ENCODE results near the gene FIGNL1.

DNA sequence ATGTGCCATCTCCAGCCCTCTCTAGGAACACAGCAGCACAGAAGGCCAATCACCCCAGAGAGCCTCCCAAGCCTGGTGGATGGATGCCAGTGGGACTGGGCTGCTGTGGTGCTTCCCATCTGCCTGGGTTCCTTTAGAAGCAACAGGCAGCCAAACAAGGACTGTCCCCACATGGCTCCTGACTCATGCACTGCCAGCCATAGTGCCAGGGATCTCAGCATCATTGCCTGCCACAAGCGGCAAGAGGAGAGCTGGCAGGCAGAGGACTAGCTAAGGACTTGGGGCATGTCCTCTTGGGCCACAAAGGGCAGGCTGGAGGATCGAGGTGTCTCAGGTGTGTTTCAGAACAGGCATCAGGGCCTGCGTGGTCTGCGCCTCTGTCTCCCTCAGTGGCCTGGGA lies 23.4 kb upstream of the FIGNL1 start:
- TF ChIP-seq, protein P1, sequence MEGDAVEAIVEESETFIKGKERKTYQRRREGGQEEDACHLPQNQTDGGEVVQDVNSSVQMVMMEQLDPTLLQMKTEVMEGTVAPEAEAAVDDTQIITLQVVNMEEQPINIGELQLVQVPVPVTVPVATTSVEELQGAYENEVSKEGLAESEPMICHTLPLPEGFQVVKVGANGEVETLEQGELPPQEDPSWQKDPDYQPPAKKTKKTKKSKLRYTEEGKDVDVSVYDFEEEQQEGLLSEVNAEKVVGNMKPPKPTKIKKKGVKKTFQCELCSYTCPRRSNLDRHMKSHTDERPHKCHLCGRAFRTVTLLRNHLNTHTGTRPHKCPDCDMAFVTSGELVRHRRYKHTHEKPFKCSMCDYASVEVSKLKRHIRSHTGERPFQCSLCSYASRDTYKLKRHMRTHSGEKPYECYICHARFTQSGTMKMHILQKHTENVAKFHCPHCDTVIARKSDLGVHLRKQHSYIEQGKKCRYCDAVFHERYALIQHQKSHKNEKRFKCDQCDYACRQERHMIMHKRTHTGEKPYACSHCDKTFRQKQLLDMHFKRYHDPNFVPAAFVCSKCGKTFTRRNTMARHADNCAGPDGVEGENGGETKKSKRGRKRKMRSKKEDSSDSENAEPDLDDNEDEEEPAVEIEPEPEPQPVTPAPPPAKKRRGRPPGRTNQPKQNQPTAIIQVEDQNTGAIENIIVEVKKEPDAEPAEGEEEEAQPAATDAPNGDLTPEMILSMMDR (IDR thresholded peaks at IDR 0.05; ENCODE audit: insufficient read depth, low read length, poor library complexity, severe bottlenecking): no peak
- TF ChIP-seq EZH2phosphoT487 (conservative IDR thresholded peaks at IDR 0.05; ENCODE audit: low read length): no peak

All from SU-DHL-6 (cell line).